HG03060 (cell line): ENCODE measurements around the gene MRPL4.

ENCODE experiments used
- ATAC-seq: cut with Tn5 transposase; IDR thresholded peaks from one replicate; pipeline ENCODE4 v1.9.1; 2021; ENCODE audit warnings: low read depth, moderate number of reproducible peaks; ENCODE audit not compliant: unreplicated experiment

MRPL4 gene

DNA sequence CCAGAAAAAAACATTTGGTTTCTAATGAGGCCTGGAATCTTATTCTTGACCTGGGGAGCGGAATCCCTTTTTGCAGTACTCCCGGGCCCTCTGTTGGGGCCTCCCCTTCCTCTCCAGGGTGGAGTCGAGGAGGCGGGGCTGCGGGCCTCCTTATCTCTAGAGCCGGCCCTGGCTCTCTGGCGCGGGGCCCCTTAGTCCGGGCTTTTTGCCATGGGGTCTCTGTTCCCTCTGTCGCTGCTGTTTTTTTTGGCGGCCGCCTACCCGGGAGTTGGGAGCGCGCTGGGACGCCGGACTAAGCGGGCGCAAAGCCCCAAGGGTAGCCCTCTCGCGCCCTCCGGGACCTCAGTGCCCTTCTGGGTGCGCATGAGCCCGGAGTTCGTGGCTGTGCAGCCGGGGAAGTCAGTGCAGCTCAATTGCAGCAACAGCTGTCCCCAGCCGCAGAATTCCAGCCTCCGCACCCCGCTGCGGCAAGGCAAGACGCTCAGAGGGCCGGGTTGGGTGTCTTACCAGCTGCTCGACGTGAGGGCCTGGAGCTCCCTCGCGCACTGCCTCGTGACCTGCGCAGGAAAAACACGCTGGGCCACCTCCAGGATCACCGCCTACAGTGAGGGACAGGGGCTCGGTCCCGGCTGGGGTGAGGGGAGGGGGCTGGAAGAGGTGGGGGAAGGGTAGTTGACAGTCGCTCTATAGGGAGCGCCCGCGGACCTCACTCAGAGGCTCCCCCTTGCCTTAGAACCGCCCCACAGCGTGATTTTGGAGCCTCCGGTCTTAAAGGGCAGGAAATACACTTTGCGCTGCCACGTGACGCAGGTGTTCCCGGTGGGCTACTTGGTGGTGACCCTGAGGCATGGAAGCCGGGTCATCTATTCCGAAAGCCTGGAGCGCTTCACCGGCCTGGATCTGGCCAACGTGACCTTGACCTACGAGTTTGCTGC is 35.1 kb downstream of the MRPL4 start, which contains the start of gene ICAM4:
Gene ICAM4, plus strand, starts transcription at position 153 of the 935 bp plus-strand sequence. Its CDS starts 58 bp downstream, at position 211.
- ATAC-seq, result no peak

DNA sequence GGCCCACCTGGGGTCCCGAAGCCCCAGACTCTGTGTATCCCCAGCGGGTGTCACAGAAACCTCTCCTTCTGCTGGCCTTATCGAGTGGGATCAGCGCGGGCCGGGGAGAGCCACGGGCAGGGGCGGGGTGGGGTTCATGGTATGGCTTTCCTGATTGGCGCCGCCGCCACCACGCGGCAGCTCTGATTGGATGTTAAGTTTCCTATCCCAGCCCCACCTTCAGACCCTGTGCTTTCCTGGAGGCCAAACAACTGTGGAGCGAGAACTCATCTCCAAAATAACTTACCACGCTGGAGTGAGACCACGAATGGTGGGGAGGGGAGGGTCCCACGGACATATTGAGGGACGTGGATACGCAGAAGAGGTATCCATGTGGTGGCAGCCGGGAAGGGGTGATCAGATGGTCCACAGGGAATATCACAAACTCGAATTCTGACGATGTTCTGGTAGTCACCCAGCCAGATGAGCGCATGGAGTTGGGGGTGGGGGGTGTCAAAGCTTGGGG is 36.7 kb downstream of the MRPL4 start:
- no peak for ATAC-seq

DNA sequence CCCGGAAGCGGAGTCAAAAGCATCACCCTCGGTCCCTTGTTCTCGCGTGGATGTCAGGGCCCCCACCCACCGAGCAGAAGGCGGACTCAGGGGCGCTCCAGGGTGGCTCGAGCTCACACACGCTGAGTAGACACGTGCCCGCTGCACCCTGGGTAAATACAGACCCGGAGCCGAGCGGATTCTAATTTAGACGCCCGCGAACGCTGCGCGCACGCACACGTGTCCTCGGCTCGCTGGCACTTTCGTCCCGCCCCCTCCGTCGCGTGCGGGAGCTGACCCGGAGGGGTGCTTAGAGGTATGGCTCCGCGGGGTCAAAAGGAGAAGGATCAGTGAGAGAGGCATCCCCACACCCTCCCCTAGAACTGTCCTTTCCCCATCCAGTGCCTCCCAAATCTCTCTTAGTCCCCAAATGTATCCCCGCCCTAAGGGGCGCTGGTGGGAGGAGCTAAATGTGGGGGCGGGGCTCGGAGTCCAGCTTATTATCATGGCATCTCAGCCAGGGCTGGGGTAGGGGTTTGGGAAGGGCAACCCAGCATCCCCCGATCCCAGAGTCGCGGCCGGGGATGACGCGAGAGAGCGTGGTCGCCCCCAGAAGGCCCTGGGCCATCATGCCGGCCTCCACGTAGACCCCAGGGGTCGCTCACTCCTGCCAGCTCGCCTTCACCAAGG is 37.3 kb downstream of the MRPL4 start:
- ATAC-seq, result no peak

DNA sequence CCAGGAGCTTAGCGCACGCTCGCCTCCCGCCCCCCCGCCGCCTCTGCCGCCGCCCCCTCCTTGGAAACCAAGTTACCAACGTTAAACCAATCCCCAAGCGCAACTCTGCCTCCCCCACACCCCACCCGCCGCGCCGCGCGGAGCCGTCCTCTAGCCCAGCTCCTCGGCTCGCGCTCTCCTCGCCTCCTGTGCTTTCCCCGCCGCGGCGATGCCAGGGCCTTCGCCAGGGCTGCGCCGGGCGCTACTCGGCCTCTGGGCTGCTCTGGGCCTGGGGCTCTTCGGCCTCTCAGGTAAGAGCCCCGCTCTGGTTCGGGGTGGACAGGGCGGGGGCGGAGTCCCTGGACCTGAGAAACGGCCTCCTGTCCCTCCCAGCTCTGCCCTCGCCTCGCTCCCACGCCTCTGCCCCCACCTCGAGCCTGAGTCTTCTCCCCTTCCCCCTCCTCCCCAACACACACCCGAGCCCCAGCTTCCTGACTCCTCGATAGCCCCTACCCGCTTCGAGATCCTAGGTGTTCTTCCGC is 37.9 kb downstream of the MRPL4 start, which contains the start of gene ICAM5:
Gene ICAM5, plus strand, starts transcription at position 117 of the 521 bp plus-strand sequence. Its CDS starts 92 bp downstream, at position 209.
- no peak for ATAC-seq

DNA sequence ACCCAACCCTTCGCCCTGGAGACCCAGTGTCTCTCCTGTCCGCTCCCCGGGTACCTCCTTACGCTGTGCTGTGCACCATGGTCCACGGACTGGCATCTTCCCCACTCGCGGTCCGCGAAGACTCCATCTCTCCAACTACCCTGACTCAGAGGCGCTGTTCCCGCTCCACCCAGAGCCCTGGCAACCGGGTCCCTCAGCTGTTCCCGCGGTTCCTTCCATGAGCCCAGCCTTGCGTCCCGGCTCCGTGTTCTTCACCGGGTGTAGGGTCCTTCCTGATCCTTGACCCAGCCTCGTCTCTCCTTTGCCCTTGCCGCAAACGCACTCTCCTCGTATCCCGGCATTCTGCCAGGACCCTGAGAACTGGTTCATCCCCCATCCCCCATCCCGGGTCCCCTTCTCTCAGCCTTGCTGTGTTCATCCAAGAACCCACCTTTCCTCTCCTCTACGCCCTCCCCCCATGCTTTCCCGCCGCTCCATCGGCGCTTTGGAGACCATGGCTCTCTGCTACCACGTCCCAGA is 38.4 kb downstream of the MRPL4 start:
- ATAC-seq, result no peak

DNA sequence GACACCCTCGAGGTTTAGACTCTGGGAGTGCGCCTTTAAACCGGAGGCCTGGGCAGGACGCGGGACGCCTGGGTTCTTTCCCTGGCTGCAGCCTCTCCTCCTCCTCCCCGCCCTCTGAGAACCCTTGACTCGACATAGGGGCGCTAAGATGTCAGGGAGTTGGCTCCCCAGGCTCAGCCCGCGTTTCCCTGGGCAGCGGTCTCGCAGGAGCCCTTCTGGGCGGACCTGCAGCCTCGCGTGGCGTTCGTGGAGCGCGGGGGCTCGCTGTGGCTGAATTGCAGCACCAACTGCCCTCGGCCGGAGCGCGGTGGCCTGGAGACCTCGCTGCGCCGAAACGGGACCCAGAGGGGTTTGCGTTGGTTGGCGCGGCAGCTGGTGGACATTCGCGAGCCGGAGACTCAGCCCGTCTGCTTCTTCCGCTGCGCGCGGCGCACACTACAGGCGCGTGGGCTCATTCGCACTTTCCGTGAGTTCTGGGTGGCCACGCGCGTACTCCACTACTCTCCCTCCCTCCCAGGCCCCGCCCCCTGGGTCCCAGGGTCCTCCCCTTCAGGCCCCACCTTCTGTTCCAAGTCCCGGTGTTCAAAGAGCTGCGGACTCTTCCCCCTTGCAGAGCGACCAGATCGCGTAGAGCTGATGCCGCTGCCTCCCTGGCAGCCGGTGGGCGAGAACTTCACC is 39.0 kb downstream of the MRPL4 start:
- no peak for ATAC-seq

DNA sequence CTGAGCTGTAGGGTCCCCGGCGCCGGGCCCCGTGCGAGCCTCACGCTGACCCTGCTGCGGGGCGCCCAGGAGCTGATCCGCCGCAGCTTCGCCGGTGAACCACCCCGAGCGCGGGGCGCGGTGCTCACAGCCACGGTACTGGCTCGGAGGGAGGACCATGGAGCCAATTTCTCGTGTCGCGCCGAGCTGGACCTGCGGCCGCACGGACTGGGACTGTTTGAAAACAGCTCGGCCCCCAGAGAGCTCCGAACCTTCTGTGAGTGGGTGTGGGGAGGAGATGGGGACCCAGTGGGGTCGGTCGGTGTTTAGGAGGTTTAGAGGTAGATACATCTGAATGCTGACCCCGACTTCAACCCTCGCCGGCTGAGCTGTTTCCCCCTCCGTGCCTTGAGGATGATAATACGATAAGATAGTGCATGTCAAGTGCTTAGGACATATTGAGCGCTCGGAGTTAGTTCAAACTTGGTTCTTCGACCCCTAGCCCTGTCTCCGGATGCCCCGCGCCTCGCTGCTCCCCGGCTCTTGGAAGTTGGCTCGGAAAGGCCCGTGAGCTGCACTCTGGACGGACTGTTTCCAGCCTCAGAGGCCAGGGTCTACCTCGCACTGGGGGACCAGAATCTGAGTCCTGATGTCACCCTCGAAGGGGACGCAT is 39.7 kb downstream of the MRPL4 start:
- no peak for ATAC-seq

DNA sequence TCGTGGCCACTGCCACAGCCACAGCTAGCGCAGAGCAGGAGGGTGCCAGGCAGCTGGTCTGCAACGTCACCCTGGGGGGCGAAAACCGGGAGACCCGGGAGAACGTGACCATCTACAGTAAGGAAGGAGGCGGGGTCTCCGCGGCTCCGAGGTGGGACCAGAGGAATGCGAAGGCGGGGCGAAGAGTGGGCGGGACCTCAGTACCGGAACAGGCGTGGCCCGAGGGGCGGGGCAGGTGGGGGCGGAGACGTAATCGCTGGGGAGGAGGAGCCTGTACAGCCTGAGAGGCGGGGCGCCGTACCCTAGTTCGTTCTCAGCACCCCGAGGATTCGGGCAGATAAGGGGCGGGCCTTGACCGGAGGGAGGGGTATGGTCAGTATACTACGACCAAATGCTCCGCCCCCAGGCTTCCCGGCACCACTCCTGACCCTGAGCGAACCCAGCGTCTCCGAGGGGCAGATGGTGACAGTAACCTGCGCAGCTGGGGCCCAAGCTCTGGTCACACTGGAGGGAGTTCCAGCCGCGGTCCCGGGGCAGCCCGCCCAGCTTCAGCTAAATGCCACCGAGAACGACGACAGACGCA is 40.3 kb downstream of the MRPL4 start:
- no peak for ATAC-seq

DNA sequence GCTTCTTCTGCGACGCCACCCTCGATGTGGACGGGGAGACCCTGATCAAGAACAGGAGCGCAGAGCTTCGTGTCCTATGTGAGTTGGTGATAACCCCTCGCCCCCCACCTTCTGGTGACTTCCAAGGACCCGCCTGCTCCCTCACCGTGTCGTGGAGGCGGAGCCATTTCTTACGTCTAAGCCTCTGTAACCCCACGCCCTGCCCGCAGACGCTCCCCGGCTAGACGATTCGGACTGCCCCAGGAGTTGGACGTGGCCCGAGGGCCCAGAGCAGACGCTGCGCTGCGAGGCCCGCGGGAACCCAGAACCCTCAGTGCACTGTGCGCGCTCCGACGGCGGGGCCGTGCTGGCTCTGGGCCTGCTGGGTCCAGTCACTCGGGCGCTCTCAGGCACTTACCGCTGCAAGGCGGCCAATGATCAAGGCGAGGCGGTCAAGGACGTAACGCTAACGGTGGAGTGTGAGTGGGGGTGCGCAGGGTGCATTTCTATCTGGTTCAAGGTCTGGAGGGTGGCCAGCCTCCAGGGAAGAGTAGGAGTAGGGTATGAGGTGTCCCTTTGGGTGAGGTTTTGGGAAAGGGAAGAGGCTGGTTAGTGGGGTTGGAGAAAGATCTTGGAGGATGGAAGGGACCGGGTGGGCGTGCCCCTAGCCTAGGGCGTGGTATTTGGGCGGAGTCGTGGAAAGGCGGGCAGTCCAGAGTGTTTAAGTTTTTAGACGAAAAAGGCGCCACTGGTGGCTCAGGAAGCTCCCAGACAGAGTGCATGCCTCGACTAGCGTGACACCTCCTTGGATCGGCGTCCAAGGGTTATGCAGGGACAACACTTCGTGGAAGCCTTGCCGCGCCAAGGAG is 41.0 kb downstream of the MRPL4 start:
- no peak for ATAC-seq

DNA sequence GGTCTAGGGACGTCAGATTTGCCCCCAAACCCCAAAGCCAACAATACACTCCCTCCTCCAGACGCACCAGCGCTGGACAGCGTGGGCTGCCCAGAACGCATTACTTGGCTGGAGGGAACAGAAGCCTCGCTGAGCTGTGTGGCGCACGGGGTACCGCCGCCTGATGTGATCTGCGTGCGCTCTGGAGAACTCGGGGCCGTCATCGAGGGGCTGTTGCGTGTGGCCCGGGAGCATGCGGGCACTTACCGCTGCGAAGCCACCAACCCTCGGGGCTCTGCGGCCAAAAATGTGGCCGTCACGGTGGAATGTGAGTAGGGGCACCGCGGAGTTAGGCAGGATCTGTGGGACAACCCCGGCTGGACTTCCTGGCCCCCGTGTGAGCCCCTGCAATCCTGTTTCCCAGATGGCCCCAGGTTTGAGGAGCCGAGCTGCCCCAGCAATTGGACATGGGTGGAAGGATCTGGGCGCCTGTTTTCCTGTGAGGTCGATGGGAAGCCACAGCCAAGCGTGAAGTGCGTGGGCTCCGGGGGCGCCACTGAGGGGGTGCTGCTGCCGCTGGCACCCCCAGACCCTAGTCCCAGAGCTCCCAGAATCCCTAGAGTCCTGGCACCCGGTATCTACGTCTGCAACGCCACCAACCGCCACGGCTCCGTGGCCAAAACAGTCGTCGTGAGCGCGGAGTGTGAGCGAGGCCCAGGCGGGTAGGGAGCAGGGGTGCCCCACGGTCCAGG is 41.8 kb downstream of the MRPL4 start:
- no peak for ATAC-seq

DNA sequence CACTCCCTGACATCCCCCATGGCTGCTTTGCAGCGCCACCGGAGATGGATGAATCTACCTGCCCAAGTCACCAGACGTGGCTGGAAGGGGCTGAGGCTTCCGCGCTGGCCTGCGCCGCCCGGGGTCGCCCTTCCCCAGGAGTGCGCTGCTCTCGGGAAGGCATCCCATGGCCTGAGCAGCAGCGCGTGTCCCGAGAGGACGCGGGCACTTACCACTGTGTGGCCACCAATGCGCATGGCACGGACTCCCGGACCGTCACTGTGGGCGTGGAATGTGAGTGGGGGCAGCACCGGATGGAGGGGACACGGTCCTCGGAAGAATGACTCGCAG is 42.3 kb downstream of the MRPL4 start:
- no peak for ATAC-seq

DNA sequence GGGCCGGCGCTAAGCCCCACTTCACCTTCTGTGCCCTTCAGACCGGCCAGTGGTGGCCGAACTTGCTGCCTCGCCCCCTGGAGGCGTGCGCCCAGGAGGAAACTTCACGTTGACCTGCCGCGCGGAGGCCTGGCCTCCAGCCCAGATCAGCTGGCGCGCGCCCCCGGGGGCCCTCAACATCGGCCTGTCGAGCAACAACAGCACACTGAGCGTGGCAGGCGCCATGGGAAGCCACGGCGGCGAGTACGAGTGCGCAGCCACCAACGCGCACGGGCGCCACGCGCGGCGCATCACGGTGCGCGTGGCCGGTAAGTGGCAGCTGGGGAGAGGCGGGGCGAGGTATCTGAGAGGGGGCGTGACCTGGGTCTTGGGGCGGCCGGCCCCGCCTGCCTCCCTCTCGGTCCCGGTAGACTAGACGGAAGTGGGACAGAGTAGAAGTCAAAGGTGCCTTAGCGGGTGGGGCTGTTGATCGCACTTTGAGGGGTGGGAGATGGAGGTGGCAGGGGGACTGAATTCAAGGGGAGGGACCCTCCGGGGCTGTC is 43.4 kb downstream of the MRPL4 start:
- ATAC-seq, result no peak

DNA sequence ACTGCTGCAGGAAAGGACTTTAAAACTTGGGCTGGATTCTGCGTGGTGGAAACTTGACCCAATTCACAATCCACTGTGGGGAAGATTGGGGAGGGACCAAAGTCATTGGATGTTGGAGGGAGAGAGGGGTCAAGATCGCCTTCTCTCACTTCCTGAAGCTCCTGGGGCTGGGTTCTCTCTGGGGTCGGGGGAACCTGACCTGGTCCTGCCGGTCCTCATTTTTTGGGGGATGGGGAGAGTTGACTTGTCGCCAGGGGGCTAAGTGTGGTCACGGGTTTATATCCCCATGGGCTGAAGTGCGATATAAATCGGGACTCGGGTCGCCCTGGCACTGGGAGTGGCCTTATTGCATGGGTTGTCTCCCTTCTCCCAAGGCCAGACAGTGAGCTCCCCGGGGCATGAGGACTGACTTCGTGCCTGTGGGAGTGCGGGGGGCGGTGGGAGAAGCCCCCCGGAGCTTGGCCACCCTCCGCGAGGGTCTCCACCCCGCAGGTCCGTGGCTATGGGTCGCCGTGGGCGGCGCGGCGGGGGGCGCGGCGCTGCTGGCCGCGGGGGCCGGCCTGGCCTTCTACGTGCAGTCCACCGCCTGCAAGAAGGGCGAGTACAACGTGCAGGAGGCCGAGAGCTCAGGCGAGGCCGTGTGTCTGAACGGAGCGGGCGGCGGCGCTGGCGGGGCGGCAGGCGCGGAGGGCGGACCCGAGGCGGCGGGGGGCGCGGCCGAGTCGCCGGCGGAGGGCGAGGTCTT is 44.0 kb downstream of the MRPL4 start:
- ATAC-seq, result no peak

DNA sequence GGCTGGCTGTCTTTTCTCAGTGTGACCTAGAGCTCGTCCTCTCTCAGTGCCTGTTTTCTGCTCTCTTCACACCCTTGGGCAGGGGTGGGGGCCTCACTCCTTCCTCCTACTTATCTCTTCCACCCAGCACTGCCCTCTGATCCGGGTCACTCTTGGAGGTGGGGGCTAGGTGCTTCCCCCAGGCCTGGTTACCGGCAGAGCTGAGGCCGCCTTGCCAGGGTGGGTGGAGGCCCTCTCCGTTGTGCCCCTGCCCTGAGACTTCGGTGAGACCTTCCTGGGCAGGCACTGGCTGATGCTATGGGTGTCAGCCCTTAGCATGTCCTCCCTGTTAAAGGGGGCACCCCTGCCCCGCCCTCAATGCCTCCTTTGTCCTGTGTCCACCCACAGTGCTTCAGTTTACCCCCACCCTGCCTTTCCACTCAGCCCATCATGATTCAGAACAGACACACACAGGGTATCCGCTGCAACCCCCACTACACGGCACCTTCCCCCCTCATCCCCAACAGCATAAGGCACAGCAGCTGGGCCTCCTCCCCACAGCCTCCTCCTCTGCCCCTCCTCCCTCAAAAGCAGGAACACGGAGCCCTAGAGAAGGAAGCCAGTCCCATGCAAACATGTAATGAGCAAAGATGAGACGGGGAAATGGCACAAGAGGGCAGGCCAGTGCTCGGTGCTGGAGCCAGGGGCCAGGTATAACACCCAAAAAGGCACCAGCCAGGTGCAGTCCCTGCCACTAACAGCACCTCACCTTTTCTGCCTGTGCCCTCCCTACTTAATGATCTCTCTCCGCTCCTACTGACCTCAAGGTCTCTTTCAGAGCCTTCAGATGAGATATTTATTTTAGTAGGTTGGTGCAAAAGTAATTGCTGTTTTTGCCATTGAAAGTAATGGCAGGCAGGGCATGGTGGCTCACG is 47.8 kb downstream of the MRPL4 start:
- no peak for ATAC-seq

DNA sequence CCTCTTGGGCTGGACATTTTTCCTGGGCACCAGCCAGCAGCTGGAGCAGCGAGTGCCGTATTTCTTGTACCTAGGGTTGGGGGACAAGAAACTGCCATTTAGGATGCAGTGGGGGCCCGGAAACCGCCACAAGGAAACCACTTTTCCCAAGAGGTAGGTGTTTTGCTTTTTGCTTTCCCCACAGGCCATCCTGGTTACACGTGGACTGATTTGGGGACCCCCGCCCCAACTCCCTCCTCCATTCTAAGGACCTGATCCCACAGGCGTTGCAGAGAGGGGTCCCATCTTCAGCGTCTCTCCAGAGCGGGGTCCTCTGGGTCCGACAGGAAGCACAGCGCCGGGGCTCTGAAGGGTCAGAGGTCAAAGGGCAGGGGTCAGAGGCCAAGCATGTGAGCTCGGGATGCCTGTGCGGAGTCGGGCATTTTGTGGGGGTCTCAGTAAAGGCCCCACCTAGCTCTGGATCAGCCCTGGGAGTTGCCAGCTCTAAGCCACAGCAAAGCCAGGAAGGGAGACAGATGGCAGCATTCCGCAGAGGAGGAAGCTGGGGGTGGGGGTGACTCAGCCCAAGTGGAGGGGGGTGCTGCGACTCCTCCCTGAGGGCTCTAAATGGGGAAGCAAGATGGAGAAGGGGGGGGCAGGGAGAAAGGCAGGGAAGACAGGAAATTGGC is 53.3 kb downstream of the MRPL4 start:
- no peak for ATAC-seq

DNA sequence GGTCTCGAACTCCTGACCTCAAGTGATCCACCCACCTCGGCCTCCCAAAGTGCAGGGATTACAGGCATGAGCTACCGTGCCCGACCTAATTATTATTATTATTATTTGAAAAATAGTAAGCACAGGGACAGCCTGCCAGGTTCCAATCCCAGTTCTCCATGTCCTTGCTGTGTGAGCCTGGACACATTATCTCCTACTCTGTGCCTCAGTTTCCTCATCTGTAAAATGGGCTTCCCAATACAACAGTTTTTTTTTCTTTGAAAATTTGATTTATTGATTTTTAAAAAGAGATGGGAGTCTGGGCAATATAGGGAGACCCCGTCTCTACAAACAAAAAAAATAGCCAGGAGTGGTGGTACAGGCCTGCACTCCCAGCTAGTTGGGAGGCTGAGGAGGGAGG is 54.3 kb downstream of the MRPL4 start:
- no peak for ATAC-seq
